ENCODE measurements around the gene CDH12. TPM values are rescaled to one million over a fixed set of nuclear protein-coding genes. Genes with fewer than 3 reads are reported as not detected.
"Not testable (repeated sequence)": the region's sequence is repeated elsewhere in the genome, so short reads cannot be mapped to it uniquely, and the experiment has no call there.

Gene CDH12
- total RNA-seq, 1 experiment from 2014 or later = not detected

GRCh38 chr5:22480305-22480704 lies 372.8 kb downstream of the CDH12 start:
- no peak for DNase-seq (ENCODE audit: extremely low read depth, low read depth)

- DNase-seq (ENCODE audit: extremely low read depth, low read depth) = no peak
These were observed 379.3 kb downstream of the CDH12 start for GRCh38 chr5:22473886-22474285.

GRCh38 chr5:22471154-22471553 lies 382.0 kb downstream of the CDH12 start:
- DNase-seq (ENCODE audit: extremely low read depth, low read depth) = no peak

- no peak for DNase-seq (ENCODE audit: extremely low read depth, low read depth)
These were observed 382.7 kb downstream of the CDH12 start for GRCh38 chr5:22470408-22470807.

GRCh38 chr5:22465616-22466015 lies 387.5 kb downstream of the CDH12 start:
- DNase-seq (ENCODE audit: extremely low read depth, low read depth) = no peak

- DNase-seq (ENCODE audit: extremely low read depth, low read depth) = no peak
These were observed 388.0 kb downstream of the CDH12 start for GRCh38 chr5:22465177-22465576.

GRCh38 chr5:22460189-22460588 lies 393.0 kb downstream of the CDH12 start:
- DNase-seq (ENCODE audit: extremely low read depth, low read depth) = no peak

GRCh38 chr5:22432905-22433304 lies 420.2 kb downstream of the CDH12 start:
- no peak for DNase-seq (ENCODE audit: extremely low read depth, low read depth)

- no peak for DNase-seq (ENCODE audit: extremely low read depth, low read depth)
These were observed 421.3 kb downstream of the CDH12 start for GRCh38 chr5:22431840-22432239.

GRCh38 chr5:22431406-22431805 lies 421.7 kb downstream of the CDH12 start:
- DNase-seq (ENCODE audit: extremely low read depth, low read depth) = no peak

GRCh38 chr5:22411554-22412349 lies 441.4 kb downstream of the CDH12 start:
- no peak for DNase-seq (ENCODE audit: extremely low read depth, low read depth)

GRCh38 chr5:22391956-22392355 lies 461.2 kb downstream of the CDH12 start:
- no peak for DNase-seq (ENCODE audit: extremely low read depth, low read depth)

- no peak for DNase-seq (ENCODE audit: extremely low read depth, low read depth)
These were observed 462.3 kb downstream of the CDH12 start for GRCh38 chr5:22390888-22391287.

- no peak for DNase-seq (ENCODE audit: extremely low read depth, low read depth)
These were observed 480.1 kb downstream of the CDH12 start for GRCh38 chr5:22372826-22373660.

- no peak for DNase-seq (ENCODE audit: extremely low read depth, low read depth)
These were observed 480.8 kb downstream of the CDH12 start for GRCh38 chr5:22372376-22372775.

- DNase-seq (ENCODE audit: extremely low read depth, low read depth) = no peak
These were observed 498.2 kb downstream of the CDH12 start for GRCh38 chr5:22354956-22355355.

GRCh38 chr5:22352493-22352892 lies 500.7 kb downstream of the CDH12 start:
- DNase-seq (ENCODE audit: extremely low read depth, low read depth) = no peak

- DNase-seq (ENCODE audit: extremely low read depth, low read depth) = no peak
These were observed 502.0 kb downstream of the CDH12 start for GRCh38 chr5:22351178-22351577.

- DNase-seq (ENCODE audit: extremely low read depth, low read depth) = no peak
These were observed 505.1 kb downstream of the CDH12 start for GRCh38 chr5:22348027-22348426.

- DNase-seq (ENCODE audit: extremely low read depth, low read depth) = no peak
These were observed 509.1 kb downstream of the CDH12 start for GRCh38 chr5:22344000-22344399.

GRCh38 chr5:22341406-22341805 lies 511.7 kb downstream of the CDH12 start:
- no peak for DNase-seq (ENCODE audit: extremely low read depth, low read depth)

GRCh38 chr5:22332949-22333348 lies 520.2 kb downstream of the CDH12 start:
- DNase-seq (ENCODE audit: extremely low read depth, low read depth) = not testable (repeated sequence)

Data from NCI-H460 (cell line).